Measurements from ENCODE around the gene SYNDIG1. TPM values are rescaled to one million over a fixed set of nuclear protein-coding genes. Genes with fewer than 3 reads are reported as not detected.

Gene SYNDIG1
- total RNA-seq, 4 donors from 2014 or later, result 0.27 to 0.32 TPM; not detected in 2

DNA sequence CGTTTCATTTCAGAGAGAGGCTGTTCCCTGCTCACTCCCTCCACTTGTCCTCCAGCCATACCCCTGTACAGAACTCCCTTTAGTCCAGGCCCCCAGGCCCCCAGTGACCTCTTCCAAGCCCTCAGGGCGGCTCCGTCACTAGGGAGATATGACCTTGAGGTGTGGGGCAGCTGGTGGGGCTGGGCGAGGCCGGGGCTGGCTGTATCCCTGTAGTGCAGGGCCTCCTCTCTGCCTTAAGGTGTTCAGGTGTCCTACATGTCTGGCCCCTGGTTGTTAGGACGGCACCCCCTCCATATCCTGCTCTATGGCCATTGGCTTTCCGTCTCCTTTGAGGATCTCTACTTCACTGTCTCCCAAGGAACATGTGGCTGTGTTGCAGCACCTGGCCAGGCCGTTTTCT, 17.4 kb upstream of the SYNDIG1 start:
- H3K4me1 ChIP-seq, result no peaks in the 10 kb centered on the region
- H3K9me3 ChIP-seq, result no peaks in the 10 kb centered on the region
- TF ChIP-seq EP300 (IDR thresholded peaks at IDR 0.05; ENCODE audit: low read depth) (no peak), POLR2AphosphoS5 (IDR thresholded peaks at IDR 0.05) (no peak), POLR2A (IDR thresholded peaks at IDR 0.05) (no peak)
- TF ChIP-seq, protein P1, sequence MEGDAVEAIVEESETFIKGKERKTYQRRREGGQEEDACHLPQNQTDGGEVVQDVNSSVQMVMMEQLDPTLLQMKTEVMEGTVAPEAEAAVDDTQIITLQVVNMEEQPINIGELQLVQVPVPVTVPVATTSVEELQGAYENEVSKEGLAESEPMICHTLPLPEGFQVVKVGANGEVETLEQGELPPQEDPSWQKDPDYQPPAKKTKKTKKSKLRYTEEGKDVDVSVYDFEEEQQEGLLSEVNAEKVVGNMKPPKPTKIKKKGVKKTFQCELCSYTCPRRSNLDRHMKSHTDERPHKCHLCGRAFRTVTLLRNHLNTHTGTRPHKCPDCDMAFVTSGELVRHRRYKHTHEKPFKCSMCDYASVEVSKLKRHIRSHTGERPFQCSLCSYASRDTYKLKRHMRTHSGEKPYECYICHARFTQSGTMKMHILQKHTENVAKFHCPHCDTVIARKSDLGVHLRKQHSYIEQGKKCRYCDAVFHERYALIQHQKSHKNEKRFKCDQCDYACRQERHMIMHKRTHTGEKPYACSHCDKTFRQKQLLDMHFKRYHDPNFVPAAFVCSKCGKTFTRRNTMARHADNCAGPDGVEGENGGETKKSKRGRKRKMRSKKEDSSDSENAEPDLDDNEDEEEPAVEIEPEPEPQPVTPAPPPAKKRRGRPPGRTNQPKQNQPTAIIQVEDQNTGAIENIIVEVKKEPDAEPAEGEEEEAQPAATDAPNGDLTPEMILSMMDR (IDR thresholded peaks at IDR 0.05), result no peak
- peaks cover 15% of the 10 kb centered on the region for H3K27me3 ChIP-seq
- no peaks in the 10 kb centered on the region for H3K36me3 ChIP-seq
- WGBS, 2 donors (ENCODE audit: low coverage in 1 of 2), result 55 to 77% methylated on average over 2 to 8 of the region's 8 CpGs
- no peak for DNase-seq
- in situ Hi-C loops (cut with MboI; ENCODE audit: low pct_ligation_motif_present in 1 of 4, low pct_unique_long_range_greater_than_20kb in 1 of 4, low sequenced_read_pairs in 3 of 4), result no loop called here
- no peak overlapping the region for H3K4me3 ChIP-seq
- H3K27ac ChIP-seq, result no peak overlapping the region
- intact Hi-C loops (cut with DNase I; ENCODE audit: low total_unique reads), result no loop called here

DNA sequence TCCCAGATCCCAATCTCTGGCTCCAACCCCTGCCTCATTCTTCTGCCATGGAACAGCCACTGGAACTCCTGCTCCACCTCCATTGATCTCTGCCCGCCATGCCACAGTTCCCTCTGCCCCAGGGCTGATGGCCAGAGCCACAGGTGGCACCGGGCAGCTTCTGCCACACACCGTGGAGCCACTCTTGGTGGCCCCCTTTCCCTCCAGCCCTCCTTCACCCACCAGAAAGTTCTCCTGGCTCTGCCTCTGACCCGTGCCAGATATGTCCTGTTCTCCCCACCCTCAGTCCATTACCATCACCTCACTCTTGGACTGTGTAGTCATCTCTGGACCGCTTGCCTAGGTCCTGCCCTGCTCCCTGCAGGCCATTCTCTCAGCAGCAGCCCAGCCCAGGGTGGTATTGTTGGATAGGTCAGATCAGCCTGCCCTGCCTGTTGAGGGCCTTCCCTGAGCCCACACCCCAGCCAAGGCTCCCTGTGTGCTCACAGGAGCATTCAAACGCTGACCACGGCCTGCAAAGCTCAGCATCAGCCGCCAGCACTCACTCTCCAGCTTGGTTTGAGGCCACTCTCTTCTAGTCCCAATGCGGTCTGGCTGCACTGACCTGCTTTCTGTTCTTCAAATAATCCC, 16.8 kb upstream of the SYNDIG1 start:
- WGBS, 2 donors (ENCODE audit: low coverage in 1 of 2), result 80 to 90% methylated on average over 1 to 9 of the region's 9 CpGs
- DNase-seq, result no peak
- Histone ChIP-seq H3K27me3 (peaks cover 21% of the 10 kb centered on the region), H3K4me3 (no peak overlapping the region), H3K9me3 (no peaks in the 10 kb centered on the region), H3K36me3 (no peaks in the 10 kb centered on the region), H3K27ac (no peak overlapping the region), H3K4me1 (no peaks in the 10 kb centered on the region)
- in situ Hi-C loops (cut with MboI; ENCODE audit: low pct_ligation_motif_present in 1 of 4, low pct_unique_long_range_greater_than_20kb in 1 of 4, low sequenced_read_pairs in 3 of 4) (no loop called here), intact Hi-C loops (cut with DNase I; ENCODE audit: low total_unique reads) (no loop called here)
- no peak for TF ChIP-seq POLR2A (IDR thresholded peaks at IDR 0.05)
- TF ChIP-seq, protein P1 (IDR thresholded peaks at IDR 0.05), result no peak

DNA sequence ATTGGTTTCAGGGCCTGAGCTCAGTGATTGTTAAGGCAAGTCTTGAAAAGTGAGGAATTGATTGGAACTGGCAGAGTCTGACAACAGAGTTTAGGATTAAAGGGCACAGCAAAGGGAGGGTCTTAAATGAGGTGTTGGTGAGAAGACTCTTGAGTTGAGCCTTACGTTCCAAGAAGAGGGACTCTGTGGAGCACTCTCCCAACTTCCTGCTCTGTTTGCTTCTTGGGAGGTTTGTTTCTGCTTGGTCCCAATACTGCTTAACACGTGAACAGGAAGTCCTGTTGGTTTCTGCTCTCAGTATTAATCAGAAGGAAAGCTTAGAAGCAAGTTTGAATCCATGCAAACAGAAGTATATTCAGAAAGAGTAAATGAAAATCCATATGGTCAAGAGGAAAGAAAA, 15.6 kb upstream of the SYNDIG1 start:
- no peaks in the 10 kb centered on the region for H3K4me1 ChIP-seq
- WGBS, 2 donors (ENCODE audit: low coverage in 1 of 2), result 52 to 58% methylated on average over 2 of the region's 2 CpGs
- no peaks in the 10 kb centered on the region for H3K9me3 ChIP-seq
- H3K4me3 ChIP-seq, result no peak overlapping the region
- DNase-seq, result no peak
- TF ChIP-seq EP300 (IDR thresholded peaks at IDR 0.05; ENCODE audit: low read depth) (no peak), POLR2A (IDR thresholded peaks at IDR 0.05) (no peak), POLR2AphosphoS5 (IDR thresholded peaks at IDR 0.05) (no peak)
- TF ChIP-seq, protein P1 (IDR thresholded peaks at IDR 0.05), result no peak
- no peaks in the 10 kb centered on the region for H3K36me3 ChIP-seq
- intact Hi-C loops (cut with DNase I; ENCODE audit: low total_unique reads), result no loop called here
- peaks cover 22% of the 10 kb centered on the region for H3K27me3 ChIP-seq
- no peak overlapping the region for H3K27ac ChIP-seq
- in situ Hi-C loops (cut with MboI; ENCODE audit: low pct_ligation_motif_present in 1 of 4, low pct_unique_long_range_greater_than_20kb in 1 of 4, low sequenced_read_pairs in 3 of 4), result no loop called here

DNA sequence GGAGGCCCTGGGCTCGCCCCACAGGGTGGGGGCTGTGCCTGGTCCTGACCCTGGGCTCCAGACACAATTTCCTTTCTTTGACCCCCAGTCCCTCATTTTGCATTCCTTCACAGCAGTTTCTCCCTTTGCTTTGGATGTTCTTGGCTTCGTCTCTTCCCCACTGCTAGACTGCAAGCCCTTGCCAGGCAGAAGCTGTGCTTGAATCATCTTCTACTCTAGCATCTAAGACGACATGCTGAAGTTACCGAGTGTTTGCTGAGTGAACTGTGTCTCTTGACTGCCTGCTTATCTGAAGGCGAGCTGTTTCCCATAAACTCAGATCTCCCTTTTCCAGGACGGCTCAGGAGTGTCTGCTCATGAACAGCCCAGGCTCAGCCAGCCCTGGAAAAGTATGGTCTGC, 14.3 kb upstream of the SYNDIG1 start:
- TF ChIP-seq EP300 (IDR thresholded peaks at IDR 0.05; ENCODE audit: low read depth) (no peak), POLR2AphosphoS5 (IDR thresholded peaks at IDR 0.05) (no peak), POLR2A (IDR thresholded peaks at IDR 0.05) (no peak)
- TF ChIP-seq, protein P1 (IDR thresholded peaks at IDR 0.05), result no peak
- DNase-seq, result no peak
- no peaks in the 10 kb centered on the region for H3K36me3 ChIP-seq
- in situ Hi-C loops (cut with MboI; ENCODE audit: low pct_ligation_motif_present in 1 of 4, low pct_unique_long_range_greater_than_20kb in 1 of 4, low sequenced_read_pairs in 3 of 4) (no loop called here), intact Hi-C loops (cut with DNase I; ENCODE audit: low total_unique reads) (no loop called here)
- H3K4me3 ChIP-seq, result no peak overlapping the region
- H3K4me1 ChIP-seq, result no peaks in the 10 kb centered on the region
- H3K27me3 ChIP-seq, result peaks cover 22% of the 10 kb centered on the region
- no peak overlapping the region for H3K27ac ChIP-seq
- WGBS, 2 donors (ENCODE audit: low coverage in 1 of 2), result 71% methylated on average over 5 to 6 of the region's 6 CpGs
- no peaks in the 10 kb centered on the region for H3K9me3 ChIP-seq

Data from transverse colon (tissue), 4 donors.